GM19240 (cell line): Measurements from ENCODE around the gene SHLD2.
"Not testable (repeated sequence)": the region's sequence is repeated elsewhere in the genome, so short reads cannot be mapped to it uniquely, and the experiment has no call there.

Source experiments
- DNase-seq: peaks from one replicate; pipeline ENCODE4 v3.0.0; 2011; ENCODE audit warnings: low spot score; ENCODE audit not compliant: insufficient read length

SHLD2 gene

GRCh38 chr10:87142230-87143108 lies 47.5 kb downstream of the SHLD2 start:
- not testable (repeated sequence) for DNase-seq

GRCh38 chr10:87143109-87143418 lies 48.1 kb downstream of the SHLD2 start:
- DNase-seq, result not testable (repeated sequence)

- DNase-seq, result not testable (repeated sequence)
These were observed 50.6 kb downstream of the SHLD2 start for GRCh38 chr10:87145598-87145997.

GRCh38 chr10:87149020-87149609 lies 54.1 kb downstream of the SHLD2 start:
- not testable (repeated sequence) for DNase-seq

- DNase-seq, result not testable (repeated sequence)
These were observed 56.5 kb downstream of the SHLD2 start for GRCh38 chr10:87151516-87151915.

GRCh38 chr10:87156841-87157240 lies 61.8 kb downstream of the SHLD2 start:
- DNase-seq, result not testable (repeated sequence)

GRCh38 chr10:87157821-87158220 lies 62.8 kb downstream of the SHLD2 start:
- not testable (repeated sequence) for DNase-seq

- DNase-seq, result not testable (repeated sequence)
These were observed 67.8 kb downstream of the SHLD2 start for GRCh38 chr10:87162703-87163293.

GRCh38 chr10:87163414-87163813 lies 68.4 kb downstream of the SHLD2 start:
- DNase-seq, result not testable (repeated sequence)

- DNase-seq, result not testable (repeated sequence)
These were observed 74.9 kb downstream of the SHLD2 start for GRCh38 chr10:87169857-87170256.

- DNase-seq, result not testable (repeated sequence)
These were observed 75.7 kb downstream of the SHLD2 start for GRCh38 chr10:87170705-87171104.

GRCh38 chr10:87171670-87172069 lies 76.7 kb downstream of the SHLD2 start:
- not testable (repeated sequence) for DNase-seq

- not testable (repeated sequence) for DNase-seq
These were observed 77.2 kb downstream of the SHLD2 start for GRCh38 chr10:87172178-87172577.

- not testable (repeated sequence) for DNase-seq
These were observed 82.6 kb downstream of the SHLD2 start for GRCh38 chr10:87177587-87177986.

- DNase-seq, result not testable (repeated sequence)
These were observed 89.4 kb downstream of the SHLD2 start for GRCh38 chr10:87184421-87184820.

GRCh38 chr10:87186016-87186415 lies 91.0 kb downstream of the SHLD2 start:
- not testable (repeated sequence) for DNase-seq

GRCh38 chr10:87187573-87187972 lies 92.6 kb downstream of the SHLD2 start:
- not testable (repeated sequence) for DNase-seq

GRCh38 chr10:87191841-87192240 lies 96.8 kb downstream of the SHLD2 start:
- DNase-seq, result not testable (repeated sequence)

GRCh38 chr10:87200924-87201323 lies 105.9 kb downstream of the SHLD2 start:
- DNase-seq, result not testable (repeated sequence)

GRCh38 chr10:87204801-87205200 lies 109.8 kb downstream of the SHLD2 start:
- DNase-seq, result not testable (repeated sequence)

GRCh38 chr10:87206922-87207321 lies 111.9 kb downstream of the SHLD2 start:
- not testable (repeated sequence) for DNase-seq

GRCh38 chr10:87210309-87210708 lies 115.3 kb downstream of the SHLD2 start:
- DNase-seq, result not testable (repeated sequence)
